GM23338 (cell line): Measurements from ENCODE around the gene ALDH1A2. TPM values are rescaled to one million over a fixed set of nuclear protein-coding genes. Genes with fewer than 3 reads are reported as not detected.

Experiments
- ATAC-seq: fragments of 200-7000 bp; cut with Tn5 transposase; 3 replicates; pipeline ENCODE4 v1.9.1; 2020
- DNase-seq: peaks from one replicate; pipeline ENCODE4 v3.0.0-alpha.2; 2015; ENCODE audit warnings: low spot score
- H2AFZ ChIP-seq: fragments of 200-600 bp; sonication (generic); 2 replicates; pipeline ENCODE4 v1.8.0; 2016; ENCODE audit warnings: antibody characterized with exemption, mild to moderate bottlenecking, moderate library complexity
- H3F3A ChIP-seq: fragments of 200-600 bp; sonication (generic); replicated peaks from 2 replicates; pipeline ENCODE4 v1.8.0; 2017; ENCODE audit warnings: antibody characterized with exemption, mixed run types, low read depth
- H3K27ac ChIP-seq: fragments of 200-600 bp; sonication (generic); 2 replicates; pipeline ENCODE4 v1.6.1; 2016; ENCODE audit warnings: low read depth
- H3K27me3 ChIP-seq: fragments of 200-600 bp; sonication (generic); 2 replicates; pipeline ENCODE4 v1.8.0; 2016; ENCODE audit warnings: mild to moderate bottlenecking, mixed run types, moderate library complexity; ENCODE audit not compliant: insufficient read depth
- H3K36me3 ChIP-seq: fragments of 200-600 bp; sonication (generic); 2 replicates; pipeline ENCODE4 v1.8.0; 2016; ENCODE audit warnings: mild to moderate bottlenecking; ENCODE audit not compliant: insufficient read depth
- H3K4me1 ChIP-seq: fragments of 200-600 bp; sonication (generic); 2 replicates; pipeline ENCODE4 v1.8.0; 2016; ENCODE audit warnings: mild to moderate bottlenecking, moderate library complexity; ENCODE audit not compliant: insufficient read depth
- H3K4me2 ChIP-seq: fragments of 200-600 bp; sonication (generic); 2 replicates; pipeline ENCODE4 v1.7.1; 2017; ENCODE audit warnings: mixed run types
- H3K4me3 ChIP-seq: fragments of 200-600 bp; sonication (generic); 2 replicates; pipeline ENCODE4 v1.6.1; 2016; ENCODE audit warnings: mixed run types
- H3K79me2 ChIP-seq: fragments of 200-600 bp; sonication (generic); replicated peaks from 2 replicates; pipeline ENCODE4 v1.8.0; 2017; ENCODE audit warnings: mild to moderate bottlenecking; ENCODE audit not compliant: insufficient read depth
- H3K9me2 ChIP-seq: fragments of 200-600 bp; sonication (generic); 2 replicates; pipeline ENCODE4 v1.8.0; 2017; ENCODE audit not compliant: insufficient read depth
- H4K20me1 ChIP-seq: fragments of 200-600 bp; sonication (generic); replicated peaks from 2 replicates; pipeline ENCODE4 v1.8.0; 2017; ENCODE audit warnings: mild to moderate bottlenecking; ENCODE audit not compliant: insufficient read depth
- H3K27ac Mint-ChIP-seq: 2 replicates; pipeline ENCODE4 v1.8.0; 2020; ENCODE audit warnings: inconsistent platforms, mild to moderate bottlenecking, moderate library complexity, mixed read lengths
- H3K27me3 Mint-ChIP-seq: 3 replicates; pipeline ENCODE4 v1.8.0; 2022; ENCODE audit warnings: low read depth, mild to moderate bottlenecking, moderate library complexity, mixed read lengths, inconsistent platforms; ENCODE audit not compliant: insufficient read depth, poor library complexity
- H3K36me3 Mint-ChIP-seq: 3 replicates; pipeline ENCODE4 v1.8.0; 2021; ENCODE audit warnings: low read depth, mild to moderate bottlenecking, inconsistent platforms, moderate library complexity, mixed read lengths
- H3K4me1 Mint-ChIP-seq: 3 replicates; pipeline ENCODE4 v1.8.0; 2020; ENCODE audit warnings: mild to moderate bottlenecking, inconsistent platforms, mixed read lengths
- H3K4me3 Mint-ChIP-seq: 3 replicates; pipeline ENCODE4 v1.8.0; 2021; ENCODE audit warnings: moderate library complexity, mild to moderate bottlenecking, inconsistent platforms, mixed read lengths
- H3K9me3 Mint-ChIP-seq: 3 replicates; pipeline ENCODE4 v1.8.0; 2020; ENCODE audit warnings: moderate library complexity, mild to moderate bottlenecking, inconsistent platforms, mixed read lengths
- CREB1 ChIP-seq: fragments of 250-450 bp; sonication (Bioruptor Pico); IDR thresholded peaks from 2 replicates; pipeline ENCODE4 v1.5.0; 2020; ENCODE audit warnings: low read depth, mild to moderate bottlenecking, moderate library complexity
- CTCF ChIP-seq, 2 experiments: fragments of 200-600 bp in 1 of 2; sonication (generic) in 1 of 2; conservative IDR thresholded peaks; 2 replicates each; pipeline versions ENCODE4 v1.5.1 to v1.6.1; 2016 to 2017; ENCODE audit warnings: antibody characterized with exemption in 2 of 2, low read depth in 2 of 2, mild to moderate bottlenecking in 2 of 2, moderate library complexity in 1 of 2
- EZH2 ChIP-seq: fragments of 200-600 bp; sonication (generic); IDR thresholded peaks from one replicate; pipeline ENCODE4 v1.8.0; 2017; ENCODE audit warnings: antibody characterized with exemption, mild to moderate bottlenecking, low read depth; ENCODE audit not compliant: unreplicated experiment
- EZH2phosphoT487 ChIP-seq: fragments of 200-600 bp; sonication (generic); IDR thresholded peaks from one replicate; pipeline ENCODE4 v1.8.1; 2018; ENCODE audit warnings: antibody characterized with exemption; ENCODE audit not compliant: unreplicated experiment
- JUNB ChIP-seq: IDR thresholded peaks from one replicate; pipeline ENCODE4 v1.6.1; 2016; ENCODE audit warnings: antibody characterized with exemption; ENCODE audit not compliant: unreplicated experiment
- NANOG ChIP-seq: IDR thresholded peaks from 2 replicates; pipeline ENCODE4 v1.6.1; 2016; ENCODE audit warnings: antibody characterized with exemption, borderline replicate concordance
- POLR2AphosphoS5 ChIP-seq: IDR thresholded peaks from 2 replicates; pipeline ENCODE4 v1.6.1; 2016; ENCODE audit warnings: antibody characterized with exemption, low read depth
- REST ChIP-seq: IDR thresholded peaks from one replicate; pipeline ENCODE4 v1.6.1; 2018; ENCODE audit warnings: antibody characterized with exemption; ENCODE audit not compliant: unreplicated experiment
- STAT1 ChIP-seq: IDR thresholded peaks from one replicate; pipeline ENCODE4 v1.6.1; 2016; ENCODE audit warnings: antibody characterized with exemption; ENCODE audit not compliant: unreplicated experiment
- ZNF114 ChIP-seq: fragments of 250-450 bp; sonication (Bioruptor Pico); IDR thresholded peaks from 2 replicates; pipeline ENCODE4 v1.5.0; 2020; ENCODE audit warnings: mild to moderate bottlenecking, moderate library complexity
- ZNF331 ChIP-seq: fragments of 250-450 bp; sonication (Bioruptor Pico); IDR thresholded peaks from 2 replicates; pipeline ENCODE4 v1.5.0; 2020; ENCODE audit warnings: low read depth, mild to moderate bottlenecking, moderate library complexity
- ZNF462 ChIP-seq: fragments of 250-450 bp; sonication (Bioruptor Pico); IDR thresholded peaks from 2 replicates; pipeline ENCODE4 v1.5.0; 2020; ENCODE audit warnings: mild to moderate bottlenecking, moderate library complexity
- polyA plus RNA-seq: library from polyadenylated mRNA; unstranded; fragments of >200 nt; fragmentation: Nextera tagmentation; extraction: Ambion mirVana; gene quantifications from 2 replicates; pipeline ENCODE4 v1.2.1, GENCODE V29; 2016
- total RNA-seq: library from RNA; depleted of rRNA; stranded (reverse); fragments of >200 nt; shearing (Covaris generic); gene quantifications from 2 replicates; pipeline ENCODE4 v1.2.3, GENCODE V29; 2014
- TF ChIP-seq, protein P1 (sequence below): IDR thresholded peaks from 2 replicates; pipeline ENCODE4 v1.6.1; 2016; ENCODE audit warnings: antibody characterized with exemption

The ALDH1A2 gene
- total and polyA plus RNA-seq, 2 experiments from 2014 or later = 0.80 TPM; not detected in 1

- Mint-ChIP-seq H3K27ac (no peak overlapping the region), H3K36me3 (no peaks in the 10 kb centered on the region), H3K4me1 (no peaks in the 10 kb centered on the region), H3K9me3 (no peaks in the 10 kb centered on the region), H3K4me3 (no peak overlapping the region), H3K27me3 (peaks cover 8% of the 10 kb centered on the region)
- Histone ChIP-seq H3K9me2 (peaks cover 8% of the 10 kb centered on the region; the same call in 1 of the 2 replicates), H3K4me3 (no peak overlapping the region), H3K36me3 (no peaks in the 10 kb centered on the region), H3K79me2 (no peaks in the 10 kb centered on the region), H4K20me1 (no peaks in the 10 kb centered on the region), H3K27ac (no peak overlapping the region), H3K27me3 (no peaks in the 10 kb centered on the region), H3K4me1 (no peaks in the 10 kb centered on the region), H3K4me2 (no peak overlapping the region), H3F3A (no peaks in the 10 kb centered on the region), H2AFZ (no peak overlapping the region)
- no peak for DNase-seq
- ATAC-seq = no peak
- no peak for TF ChIP-seq EZH2phosphoT487
- no peak for TF ChIP-seq POLR2AphosphoS5
- no peak for TF ChIP-seq ZNF462 (CRISPR knock-in tag)
- TF ChIP-seq, protein P1, sequence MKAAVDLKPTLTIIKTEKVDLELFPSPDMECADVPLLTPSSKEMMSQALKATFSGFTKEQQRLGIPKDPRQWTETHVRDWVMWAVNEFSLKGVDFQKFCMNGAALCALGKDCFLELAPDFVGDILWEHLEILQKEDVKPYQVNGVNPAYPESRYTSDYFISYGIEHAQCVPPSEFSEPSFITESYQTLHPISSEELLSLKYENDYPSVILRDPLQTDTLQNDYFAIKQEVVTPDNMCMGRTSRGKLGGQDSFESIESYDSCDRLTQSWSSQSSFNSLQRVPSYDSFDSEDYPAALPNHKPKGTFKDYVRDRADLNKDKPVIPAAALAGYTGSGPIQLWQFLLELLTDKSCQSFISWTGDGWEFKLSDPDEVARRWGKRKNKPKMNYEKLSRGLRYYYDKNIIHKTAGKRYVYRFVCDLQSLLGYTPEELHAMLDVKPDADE = no peak
- TF ChIP-seq JUNB = no peak
- TF ChIP-seq CREB1 (CRISPR knock-in tag) = no peak
- no peak for TF ChIP-seq ZNF114
- no peak for TF ChIP-seq REST
- TF ChIP-seq STAT1 = no peak
- no peak for TF ChIP-seq EZH2
- TF ChIP-seq CTCF (conservative IDR thresholded peaks at IDR 0.05; ENCODE audit: low read depth in 2 of 2) = no peak
- no peak for TF ChIP-seq ZNF331 (CRISPR knock-in tag)
- no peak for TF ChIP-seq NANOG
Measured at GRCh38 chr15:57914350-57915055, 151.0 kb downstream of the ALDH1A2 start.
